Hepatocyte (in vitro differentiated cells): Measurements from ENCODE around the gene ATOH8.

Experiments
- EZH2 ChIP-seq: fragments of 200-600 bp; sonication (generic); IDR thresholded peaks from 2 replicates; pipeline ENCODE4 v1.6.1; 2016; ENCODE audit warnings: antibody characterized with exemption, mild to moderate bottlenecking, borderline replicate concordance
- EZH2phosphoT487 ChIP-seq: fragments of 200-600 bp; sonication (generic); IDR thresholded peaks from one replicate; pipeline ENCODE4 v1.6.1; 2018; ENCODE audit warnings: antibody characterized with exemption, mild to moderate bottlenecking, low read depth, moderate library complexity; ENCODE audit not compliant: unreplicated experiment, severe bottlenecking
- TF ChIP-seq, protein P1 (sequence below): fragments of 200-600 bp; sonication (generic); IDR thresholded peaks from 2 replicates; pipeline ENCODE4 v1.5.1; 2016; ENCODE audit warnings: antibody characterized with exemption, mild to moderate bottlenecking; ENCODE audit not compliant: poor library complexity

DNA sequence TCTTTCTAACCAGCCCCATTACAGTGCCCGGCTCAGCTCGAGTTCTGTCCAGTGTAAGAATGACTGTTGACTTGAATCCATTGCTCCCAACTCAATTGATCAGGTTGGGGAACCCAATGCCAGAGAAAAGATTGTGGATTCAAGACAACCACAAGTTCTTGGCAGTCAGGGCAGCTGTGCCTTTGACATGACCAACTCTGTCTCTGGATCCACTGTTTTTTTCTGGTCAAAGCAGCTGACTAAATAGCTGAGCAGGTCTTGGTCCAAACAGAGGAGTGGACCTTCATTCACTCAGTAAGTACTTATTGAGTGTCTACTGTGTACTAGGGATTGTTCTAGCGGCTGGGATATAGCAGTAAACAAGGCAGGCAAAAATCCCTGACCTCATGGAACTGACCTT lies 6.3 kb upstream of the ATOH8 start:
- TF ChIP-seq, protein P1, sequence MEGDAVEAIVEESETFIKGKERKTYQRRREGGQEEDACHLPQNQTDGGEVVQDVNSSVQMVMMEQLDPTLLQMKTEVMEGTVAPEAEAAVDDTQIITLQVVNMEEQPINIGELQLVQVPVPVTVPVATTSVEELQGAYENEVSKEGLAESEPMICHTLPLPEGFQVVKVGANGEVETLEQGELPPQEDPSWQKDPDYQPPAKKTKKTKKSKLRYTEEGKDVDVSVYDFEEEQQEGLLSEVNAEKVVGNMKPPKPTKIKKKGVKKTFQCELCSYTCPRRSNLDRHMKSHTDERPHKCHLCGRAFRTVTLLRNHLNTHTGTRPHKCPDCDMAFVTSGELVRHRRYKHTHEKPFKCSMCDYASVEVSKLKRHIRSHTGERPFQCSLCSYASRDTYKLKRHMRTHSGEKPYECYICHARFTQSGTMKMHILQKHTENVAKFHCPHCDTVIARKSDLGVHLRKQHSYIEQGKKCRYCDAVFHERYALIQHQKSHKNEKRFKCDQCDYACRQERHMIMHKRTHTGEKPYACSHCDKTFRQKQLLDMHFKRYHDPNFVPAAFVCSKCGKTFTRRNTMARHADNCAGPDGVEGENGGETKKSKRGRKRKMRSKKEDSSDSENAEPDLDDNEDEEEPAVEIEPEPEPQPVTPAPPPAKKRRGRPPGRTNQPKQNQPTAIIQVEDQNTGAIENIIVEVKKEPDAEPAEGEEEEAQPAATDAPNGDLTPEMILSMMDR, result no peak
- no peak for TF ChIP-seq EZH2phosphoT487
- no peak for TF ChIP-seq EZH2
